Activated CD8-positive, alpha-beta T cell treated with anti-CD3 and anti-CD28 coated beads for 36 hours (primary cell): Measurements from ENCODE around the gene FGF2. TPM values are rescaled to one million over a fixed set of nuclear protein-coding genes. Genes with fewer than 3 reads are reported as not detected.

Experiments
- ATAC-seq: fragments of 200-7000 bp; cut with Tn5 transposase; one replicate; pipeline ENCODE4 v1.10.0; 2021; ENCODE audit warnings: mild to moderate bottlenecking, moderate library complexity
- CTCF ChIA-PET: fragments of 350-600 bp; sonication (Branson Sonifier 250); formaldehyde crosslinking; loops from one replicate; lab custom pipeline; 2021; ENCODE audit warnings: antibody characterized with exemption; lab: Charles Lee
- POLR2A ChIA-PET: fragments of 350-600 bp; sonication (Branson Sonifier 250); formaldehyde crosslinking; loops from one replicate; lab custom pipeline; 2021; ENCODE audit warnings: antibody characterized with exemption; lab: Charles Lee
- DNase-seq: peaks from one replicate; pipeline ENCODE4 v3.0.0-alpha.2; 2020
- H3K27ac Mint-ChIP-seq: one replicate; pipeline ENCODE4 v1.8.0; 2021; ENCODE audit warnings: mild to moderate bottlenecking, mixed read lengths
- H3K27me3 Mint-ChIP-seq: one replicate; pipeline ENCODE4 v1.8.0; 2021; ENCODE audit warnings: mixed read lengths
- H3K36me3 Mint-ChIP-seq: one replicate; pipeline ENCODE4 v1.8.0; 2021; ENCODE audit warnings: low read depth, mixed read lengths
- H3K4me1 Mint-ChIP-seq: one replicate; pipeline ENCODE4 v1.8.0; 2021; ENCODE audit warnings: low read depth, mixed read lengths
- H3K4me3 Mint-ChIP-seq: one replicate; pipeline ENCODE4 v1.8.0; 2021; ENCODE audit warnings: mild to moderate bottlenecking, moderate library complexity, mixed read lengths
- H3K9me3 Mint-ChIP-seq: one replicate; pipeline ENCODE4 v1.8.0; 2021; ENCODE audit warnings: mixed read lengths
- CTCF ChIP-seq: fragments of 200-600 bp; IDR thresholded peaks from one replicate; pipeline ENCODE4 v1.8.0; 2022; ENCODE audit warnings: antibody characterized with exemption, mild to moderate bottlenecking
- intact Hi-C: fragments of 100-400 bp; cut with micrococcal nuclease; formaldehyde crosslinking; loops from one replicate; pipeline ENCODE4 v1.10.0; 2022
- total RNA-seq, 2 experiments: library from RNA; stranded (reverse); gene quantifications; one replicate each; pipeline ENCODE4 v1.2.3, GENCODE V29; 2021

FGF2 gene
- total RNA-seq, 2 experiments from 2014 or later = 0.13 TPM; not detected in 1

GRCh38 chr4:122814426-122814825, 12.2 kb upstream of the FGF2 start:
- peaks cover 14% of the 10 kb centered on the region for H3K27me3 Mint-ChIP-seq
- no peak for TF ChIP-seq CTCF
- no peaks in the 10 kb centered on the region for H3K9me3 Mint-ChIP-seq
- H3K36me3 Mint-ChIP-seq = no peaks in the 10 kb centered on the region
- intact Hi-C loops = no loop called here
- no peak overlapping the region for H3K4me3 Mint-ChIP-seq
- CTCF ChIA-PET = no interaction called here
- DNase-seq (peak; percentile 8), ATAC-seq (peak; percentile 88)
- H3K27ac Mint-ChIP-seq = no peak overlapping the region
- H3K4me1 Mint-ChIP-seq = peaks cover 3% of the 10 kb centered on the region
- POLR2A ChIA-PET = interaction anchor here (0.8 kb wide), 1 partner anchor 14 kb away, joined by 3 read pairs; no protein-coding TSS in a partner anchor

GRCh38 chr4:122815248-122815647, 11.4 kb upstream of the FGF2 start:
- Mint-ChIP-seq H3K9me3 (no peaks in the 10 kb centered on the region), H3K27me3 (peaks cover 14% of the 10 kb centered on the region), H3K36me3 (no peaks in the 10 kb centered on the region), H3K27ac (no peak overlapping the region), H3K4me3 (no peak overlapping the region), H3K4me1 (peaks cover 3% of the 10 kb centered on the region)
- POLR2A ChIA-PET = interaction anchor here (0.8 kb wide), 1 partner anchor 13 kb away, joined by 3 read pairs; no protein-coding TSS in a partner anchor
- ATAC-seq = no peak
- TF ChIP-seq CTCF = no peak
- CTCF ChIA-PET = no interaction called here
- intact Hi-C loops = no loop called here
- DNase-seq = no peak

- CTCF ChIA-PET = no interaction called here
- intact Hi-C loops = no loop called here
These were observed 10.2 kb upstream of the FGF2 start for GRCh38 chr4:122816476-122816875.

GRCh38 chr4:122819708-122820449, 6.8 kb upstream of the FGF2 start:
- no peak for ATAC-seq
- H3K27ac Mint-ChIP-seq = no peak overlapping the region
- no peak overlapping the region for H3K4me3 Mint-ChIP-seq
- TF ChIP-seq CTCF = no peak
- H3K4me1 Mint-ChIP-seq = no peaks in the 10 kb centered on the region
- no peaks in the 10 kb centered on the region for H3K36me3 Mint-ChIP-seq
- DNase-seq = no peak
- H3K27me3 Mint-ChIP-seq = peaks cover 32% of the 10 kb centered on the region
- intact Hi-C loops = no loop called here
- ChIA-PET CTCF (interaction anchor here (1.3 kb wide), 1 partner anchor 100 kb away, joined by 3 read pairs; no protein-coding TSS in a partner anchor), POLR2A (no interaction called here)
- H3K9me3 Mint-ChIP-seq = no peaks in the 10 kb centered on the region

More at GRCh38 chr4:122816476-122816875, 10.2 kb upstream of the FGF2 start:
- H3K27me3 Mint-ChIP-seq = peaks cover 15% of the 10 kb centered on the region
- H3K4me3 Mint-ChIP-seq = no peak overlapping the region
- no peak for ATAC-seq
- no peaks in the 10 kb centered on the region for H3K36me3 Mint-ChIP-seq
- DNase-seq = no peak
- no peaks in the 10 kb centered on the region for H3K9me3 Mint-ChIP-seq
- POLR2A ChIA-PET = no interaction called here
- no peak for TF ChIP-seq CTCF
- H3K27ac Mint-ChIP-seq = no peak overlapping the region
- peaks cover 3% of the 10 kb centered on the region for H3K4me1 Mint-ChIP-seq

- no peak overlapping the region for H3K4me3 Mint-ChIP-seq
- H3K27me3 Mint-ChIP-seq = peaks cover 38% of the 10 kb centered on the region
- DNase-seq (no peak), ATAC-seq (no peak)
- H3K27ac Mint-ChIP-seq = no peak overlapping the region
- H3K4me1 Mint-ChIP-seq = no peaks in the 10 kb centered on the region
- CTCF ChIA-PET = interaction anchor here (1.3 kb wide), 1 partner anchor 99 kb away, joined by 3 read pairs; no protein-coding TSS in a partner anchor
- POLR2A ChIA-PET = no interaction called here
- no peaks in the 10 kb centered on the region for H3K36me3 Mint-ChIP-seq
- no peaks in the 10 kb centered on the region for H3K9me3 Mint-ChIP-seq
- intact Hi-C loops = no loop called here
- TF ChIP-seq CTCF = no peak
These were observed 5.5 kb upstream of the FGF2 start for GRCh38 chr4:122821092-122821491.
